H9 (cell line): Measurements from ENCODE around the gene PDE6D. TPM values are rescaled to one million over a fixed set of nuclear protein-coding genes. Genes with fewer than 3 reads are reported as not detected.

ENCODE experiments used
- DNase-seq: peaks from one replicate; pipeline ENCODE4 v3.0.0-alpha.2; 2017
- H2AFZ ChIP-seq: one replicate; pipeline ENCODE4 v1.6.1; 2013; ENCODE audit warnings: mild to moderate bottlenecking, low read length, control low read depth, moderate library complexity
- H2AK5ac ChIP-seq: 2 replicates; pipeline ENCODE4 v1.6.1; 2013; ENCODE audit warnings: low read length, control low read depth, mixed read lengths; ENCODE audit not compliant: insufficient read length
- H2BK120ac ChIP-seq: one replicate; pipeline ENCODE4 v1.6.1; 2013; ENCODE audit warnings: low read depth, mild to moderate bottlenecking, low read length, control low read depth, inconsistent platforms; ENCODE audit not compliant: poor library complexity, severe bottlenecking
- H2BK12ac ChIP-seq: 2 replicates; pipeline ENCODE4 v1.6.1; 2013; ENCODE audit warnings: low read length, control low read depth, mixed read lengths, low read depth; ENCODE audit not compliant: insufficient read length
- H2BK15ac ChIP-seq: 2 replicates; pipeline ENCODE4 v1.6.1; 2013; ENCODE audit warnings: low read depth, low read length, control low read depth
- H2BK20ac ChIP-seq: one replicate; pipeline ENCODE4 v1.6.1; 2013; ENCODE audit warnings: low read depth, mild to moderate bottlenecking, low read length, control low read depth, inconsistent platforms; ENCODE audit not compliant: poor library complexity, severe bottlenecking
- H2BK5ac ChIP-seq: 2 replicates; pipeline ENCODE4 v1.6.1; 2013; ENCODE audit warnings: low read length, control low read depth, mixed read lengths; ENCODE audit not compliant: insufficient read length
- H3K14ac ChIP-seq: 2 replicates; pipeline ENCODE4 v1.6.1; 2013; ENCODE audit warnings: low read length, control low read depth; ENCODE audit not compliant: insufficient read depth
- H3K18ac ChIP-seq: 2 replicates; pipeline ENCODE4 v1.6.1; 2013; ENCODE audit warnings: low read depth, mild to moderate bottlenecking, mixed read lengths, low read length, control low read depth; ENCODE audit not compliant: insufficient read length
- H3K23ac ChIP-seq: 2 replicates; pipeline ENCODE4 v1.6.1; 2013; ENCODE audit warnings: low read length, control low read depth, mixed read lengths, low read depth; ENCODE audit not compliant: insufficient read length
- H3K23me2 ChIP-seq: 2 replicates; pipeline ENCODE4 v1.6.1; 2013; ENCODE audit warnings: low read depth, mild to moderate bottlenecking, mixed read lengths, low read length, control low read depth; ENCODE audit not compliant: insufficient read length, poor library complexity, severe bottlenecking
- H3K27ac ChIP-seq: 2 replicates; pipeline ENCODE4 v1.5.1; 2013; ENCODE audit warnings: low read length, control low read depth, mixed read lengths, low read depth; ENCODE audit not compliant: insufficient read length
- H3K27me3 ChIP-seq: 2 replicates; pipeline ENCODE4 v1.6.1; 2013; ENCODE audit warnings: low read length, control low read depth, inconsistent platforms; ENCODE audit not compliant: insufficient read depth
- H3K4ac ChIP-seq: 2 replicates; pipeline ENCODE4 v1.6.1; 2013; ENCODE audit warnings: low read depth, mild to moderate bottlenecking, control low read depth, inconsistent platforms, low read length, moderate library complexity
- H3K4me1 ChIP-seq: 2 replicates; pipeline ENCODE4 v1.6.1; 2013; ENCODE audit warnings: low read length, control low read depth, inconsistent platforms; ENCODE audit not compliant: insufficient read depth
- H3K4me2 ChIP-seq: 2 replicates; pipeline ENCODE4 v1.6.1; 2013; ENCODE audit warnings: low read length, control low read depth, mixed read lengths; ENCODE audit not compliant: insufficient read length, insufficient read depth
- H3K56ac ChIP-seq: 2 replicates; pipeline ENCODE4 v1.6.1; 2013; ENCODE audit warnings: low read depth, mild to moderate bottlenecking, mixed read lengths, low read length, control low read depth; ENCODE audit not compliant: insufficient read length
- H3K79me1 ChIP-seq: 2 replicates; pipeline ENCODE4 v1.6.1; 2013; ENCODE audit warnings: low read depth, mild to moderate bottlenecking, moderate library complexity, low read length, control low read depth, inconsistent platforms; ENCODE audit not compliant: insufficient read depth, poor library complexity, severe bottlenecking
- H3K79me2 ChIP-seq: 2 replicates; pipeline ENCODE4 v1.6.1; 2013; ENCODE audit warnings: low read length, control low read depth, inconsistent platforms; ENCODE audit not compliant: insufficient read depth
- H3K9ac ChIP-seq: 2 replicates; pipeline ENCODE4 v1.6.1; 2013; ENCODE audit warnings: low read length, control low read depth, mixed read lengths; ENCODE audit not compliant: insufficient read length; ENCODE audit errors: extremely low read depth
- H3K9me3 ChIP-seq: one replicate; pipeline ENCODE4 v1.6.1; 2013; ENCODE audit warnings: low read depth, low read length, inconsistent platforms; ENCODE audit not compliant: control insufficient read depth
- H3T11ph ChIP-seq: one replicate; pipeline ENCODE4 v1.6.1; 2013; ENCODE audit warnings: mild to moderate bottlenecking, low read length, control low read depth, inconsistent platforms
- H4K20me1 ChIP-seq: one replicate; pipeline ENCODE4 v1.6.1; 2013; ENCODE audit not compliant: control insufficient read depth, insufficient read length, insufficient read depth
- H4K5ac ChIP-seq: 2 replicates; pipeline ENCODE4 v1.6.1; 2013; ENCODE audit warnings: low read depth, mild to moderate bottlenecking, mixed read lengths, low read length, control low read depth; ENCODE audit not compliant: insufficient read length
- H4K8ac ChIP-seq: replicated peaks from 2 replicates; pipeline ENCODE4 v1.6.1; 2013; ENCODE audit warnings: low read length, control low read depth, mixed read lengths, low read depth; ENCODE audit not compliant: insufficient read length
- H4K91ac ChIP-seq: 2 replicates; pipeline ENCODE4 v1.6.1; 2013; ENCODE audit warnings: low read depth, mild to moderate bottlenecking, moderate library complexity, mixed read lengths, low read length, control low read depth; ENCODE audit not compliant: insufficient read length
- H3K27ac Mint-ChIP-seq, 3 experiments: 2 replicates in 2 of 3; 3 replicates in 1 of 3; pipeline ENCODE4 v1.8.0; 2020 to 2021; ENCODE audit warnings: mixed read lengths in 3 of 3, mild to moderate bottlenecking in 1 of 3, moderate library complexity in 1 of 3
- H3K27me3 Mint-ChIP-seq: 2 replicates; pipeline ENCODE4 v1.8.0; 2021; ENCODE audit warnings: low read depth, mild to moderate bottlenecking, moderate library complexity, mixed read lengths
- H3K36me3 Mint-ChIP-seq, 3 experiments: 2 replicates in 2 of 3; 3 replicates in 1 of 3; pipeline ENCODE4 v1.8.0; 2020 to 2021; ENCODE audit warnings: low read depth in 3 of 3, mixed read lengths in 3 of 3; ENCODE audit not compliant: insufficient read depth in 1 of 3
- H3K4me1 Mint-ChIP-seq, 2 experiments: 2 replicates each; pipeline ENCODE4 v1.8.0; 2020; ENCODE audit warnings: mixed read lengths in 2 of 2
- H3K4me3 Mint-ChIP-seq, 2 experiments: 2 replicates in 1 of 2; 3 replicates in 1 of 2; pipeline ENCODE4 v1.8.0; 2020 to 2021; ENCODE audit warnings: mild to moderate bottlenecking in 2 of 2, mixed read lengths in 2 of 2, moderate library complexity in 1 of 2
- H3K9me3 Mint-ChIP-seq, 2 experiments: 2 replicates in 1 of 2; 3 replicates in 1 of 2; pipeline ENCODE4 v1.8.0; 2020; ENCODE audit warnings: mild to moderate bottlenecking in 2 of 2, mixed read lengths in 2 of 2, moderate library complexity in 1 of 2
- WGBS: extraction: QIAGEN DNeasy Blood & Tissue Kit; methylation state at CpG from one replicate; pipeline ENCODE4 v1.1.7; 2013; ENCODE audit warnings: missing lambda C conversion rate, low lambda C conversion rate, mixed read lengths; ENCODE audit not compliant: insufficient read length; ENCODE audit errors: extremely low coverage; 5-methylcytosine and 5-hydroxymethylcytosine counted together
- total RNA-seq: library from RNA; stranded (reverse); gene quantifications from 2 replicates; pipeline ENCODE4 v1.2.1, GENCODE V29; 2021
- TF ChIP-seq, protein P1 (sequence below): fragments of 200-600 bp; sonication (generic); conservative IDR thresholded peaks from 3 replicates; pipeline ENCODE4 v1.8.0; 2021; ENCODE audit warnings: antibody characterized with exemption, mild to moderate bottlenecking

PDE6D gene
- total RNA-seq, 1 experiment from 2014 or later, result 33.7 TPM

- H3K18ac ChIP-seq, result peak overlapping the region; percentile 13
- peaks cover 27 to 33% of the 10 kb centered on the region in 2 experiments for H3K4me1 Mint-ChIP-seq
- H4K91ac ChIP-seq, result no peak overlapping the region
- no peak overlapping the region for H2BK120ac ChIP-seq
- TF ChIP-seq, protein P1, sequence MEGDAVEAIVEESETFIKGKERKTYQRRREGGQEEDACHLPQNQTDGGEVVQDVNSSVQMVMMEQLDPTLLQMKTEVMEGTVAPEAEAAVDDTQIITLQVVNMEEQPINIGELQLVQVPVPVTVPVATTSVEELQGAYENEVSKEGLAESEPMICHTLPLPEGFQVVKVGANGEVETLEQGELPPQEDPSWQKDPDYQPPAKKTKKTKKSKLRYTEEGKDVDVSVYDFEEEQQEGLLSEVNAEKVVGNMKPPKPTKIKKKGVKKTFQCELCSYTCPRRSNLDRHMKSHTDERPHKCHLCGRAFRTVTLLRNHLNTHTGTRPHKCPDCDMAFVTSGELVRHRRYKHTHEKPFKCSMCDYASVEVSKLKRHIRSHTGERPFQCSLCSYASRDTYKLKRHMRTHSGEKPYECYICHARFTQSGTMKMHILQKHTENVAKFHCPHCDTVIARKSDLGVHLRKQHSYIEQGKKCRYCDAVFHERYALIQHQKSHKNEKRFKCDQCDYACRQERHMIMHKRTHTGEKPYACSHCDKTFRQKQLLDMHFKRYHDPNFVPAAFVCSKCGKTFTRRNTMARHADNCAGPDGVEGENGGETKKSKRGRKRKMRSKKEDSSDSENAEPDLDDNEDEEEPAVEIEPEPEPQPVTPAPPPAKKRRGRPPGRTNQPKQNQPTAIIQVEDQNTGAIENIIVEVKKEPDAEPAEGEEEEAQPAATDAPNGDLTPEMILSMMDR, result no peak
- H4K5ac ChIP-seq, result no peak overlapping the region
- no peak overlapping the region for H3T11ph ChIP-seq
- H3K23me2 ChIP-seq, result peaks cover 11% of the 10 kb centered on the region
- H3K4ac ChIP-seq, result no peak overlapping the region
- H3K56ac ChIP-seq, result no peak overlapping the region
- no peak overlapping the region for H2BK20ac ChIP-seq
- no peaks in the 10 kb centered on the region for H3K27me3 ChIP-seq
- H3K4me1 ChIP-seq, result no peaks in the 10 kb centered on the region
- H3K27me3 Mint-ChIP-seq, result peaks cover 19% of the 10 kb centered on the region
- H4K20me1 ChIP-seq, result no peaks in the 10 kb centered on the region
- H3K9ac ChIP-seq, result peak overlapping the region; percentile 83
- H3K14ac ChIP-seq, result peak overlapping the region; percentile 33; the same call in 1 of the 2 replicates
- DNase-seq, result no peak
- H3K4me3 Mint-ChIP-seq, result peak overlapping the region; percentile 93 to 98
- no peak overlapping the region for H3K27ac ChIP-seq
- no peak overlapping the region for H2AK5ac ChIP-seq
- no peak overlapping the region for H2AFZ ChIP-seq
- H2BK5ac ChIP-seq, result no peak overlapping the region
- peaks cover 5 to 6% of the 10 kb centered on the region in 2 experiments; a peak in 4 of 5 replicates for H3K9me3 Mint-ChIP-seq
- no peaks in the 10 kb centered on the region for H3K79me1 ChIP-seq
- H3K79me2 ChIP-seq, result peaks cover 40% of the 10 kb centered on the region; the same call in 1 of the 2 replicates
- peaks cover 36 to 50% (median 48%) of the 10 kb centered on the region in 3 experiments for H3K36me3 Mint-ChIP-seq
- H4K8ac ChIP-seq, result no peak overlapping the region
- no peak overlapping the region for H2BK15ac ChIP-seq
- no peaks in the 10 kb centered on the region for H3K9me3 ChIP-seq
- peak overlapping the region; percentile 94 to 98 (median 98) for H3K27ac Mint-ChIP-seq
- no CpG with 5 or more reads among the region's 9 CpGs for WGBS
- no peak overlapping the region for H3K23ac ChIP-seq
- H3K4me2 ChIP-seq, result peak overlapping the region; percentile 74
- H2BK12ac ChIP-seq, result no peak overlapping the region
Observed at GRCh38 chr2:231711677-231712450, 69.2 kb downstream of the PDE6D start.
